ENCODE measurements around the gene RCBTB2. TPM values are rescaled to one million over a fixed set of nuclear protein-coding genes. Genes with fewer than 3 reads are reported as not detected.

Gene RCBTB2
- total and polyA plus RNA-seq, 2 donors (not counting 3 experiments of a cell fraction or from before 2014, with no cell fraction given), result 10.7 to 12.6 TPM

DNA sequence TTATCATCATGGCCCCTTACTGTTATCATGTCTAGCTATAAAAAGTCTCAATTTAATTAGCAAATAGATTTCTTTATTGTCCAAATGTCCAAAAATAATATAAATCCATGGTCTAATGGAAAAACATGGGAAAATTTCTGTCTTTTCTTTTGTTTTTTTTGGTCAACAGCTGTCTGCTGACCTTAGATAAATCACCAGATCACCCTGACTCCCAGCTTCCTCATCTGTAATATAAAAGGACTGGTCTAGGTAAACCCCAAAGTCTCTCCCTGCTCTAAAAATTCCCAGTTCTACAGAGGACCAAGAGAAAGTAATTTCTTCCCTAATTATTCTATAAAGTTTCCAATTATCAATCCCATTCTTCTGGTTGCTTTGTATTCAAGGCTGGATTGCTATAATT is 30.7 kb upstream of the RCBTB2 start:
- Histone ChIP-seq H3K4me2 (ENCODE audit: insufficient read depth, low read length) (peak overlapping the region; percentile 9), H2AFZ (ENCODE audit: low read depth, low read length) (no peak overlapping the region), H3K27me3 (ENCODE audit: control insufficient read depth in 2 of 2, insufficient read depth in 2 of 2, low read length in 2 of 2) (no peaks in the 10 kb centered on the region), H3K27ac (ENCODE audit: insufficient read depth, low read depth, low read length) (no peak overlapping the region), H4K20me1 (replicated peaks; ENCODE audit: control insufficient read depth, extremely low read depth, insufficient read depth, low read length) (no peaks in the 10 kb centered on the region), H3K9me3 (replicated peaks; ENCODE audit: control insufficient read depth, insufficient read depth, low read length) (no peaks in the 10 kb centered on the region), H3K4me3 (replicated peaks in 1 of 3; ENCODE audit: insufficient read depth in 1 of 3, low read depth in 1 of 3, low read length in 3 of 3) (no peak overlapping the region), H3K36me3 (ENCODE audit: control insufficient read depth in 2 of 2, extremely low read depth in 1 of 2, insufficient read depth in 2 of 2, low read length in 2 of 2) (no peaks in the 10 kb centered on the region), H3K79me2 (ENCODE audit: control insufficient read depth, insufficient read depth, low read length) (no peaks in the 10 kb centered on the region), H3K4me1 (ENCODE audit: control insufficient read depth, extremely low read depth, insufficient read depth, low read length) (peaks cover 9% of the 10 kb centered on the region), H3K9ac (replicated peaks; ENCODE audit: extremely low read depth, insufficient read depth, low read length) (no peak overlapping the region), H3K9me1 (replicated peaks; ENCODE audit: control insufficient read depth, extremely low read depth, insufficient read depth, low read length) (no peaks in the 10 kb centered on the region)
- dilution Hi-C loops (cut with MboI; ENCODE audit: extremely low pct_ligation_motif_present, low sequenced_read_pairs), result no loop called here
- no TSS peak for BruUV-seq (replicated peaks)
- TF ChIP-seq FOS (IDR thresholded peaks at IDR 0.05; ENCODE audit: borderline replicate concordance, insufficient read depth, low read length), result no peak
- TF ChIP-seq, protein P1, sequence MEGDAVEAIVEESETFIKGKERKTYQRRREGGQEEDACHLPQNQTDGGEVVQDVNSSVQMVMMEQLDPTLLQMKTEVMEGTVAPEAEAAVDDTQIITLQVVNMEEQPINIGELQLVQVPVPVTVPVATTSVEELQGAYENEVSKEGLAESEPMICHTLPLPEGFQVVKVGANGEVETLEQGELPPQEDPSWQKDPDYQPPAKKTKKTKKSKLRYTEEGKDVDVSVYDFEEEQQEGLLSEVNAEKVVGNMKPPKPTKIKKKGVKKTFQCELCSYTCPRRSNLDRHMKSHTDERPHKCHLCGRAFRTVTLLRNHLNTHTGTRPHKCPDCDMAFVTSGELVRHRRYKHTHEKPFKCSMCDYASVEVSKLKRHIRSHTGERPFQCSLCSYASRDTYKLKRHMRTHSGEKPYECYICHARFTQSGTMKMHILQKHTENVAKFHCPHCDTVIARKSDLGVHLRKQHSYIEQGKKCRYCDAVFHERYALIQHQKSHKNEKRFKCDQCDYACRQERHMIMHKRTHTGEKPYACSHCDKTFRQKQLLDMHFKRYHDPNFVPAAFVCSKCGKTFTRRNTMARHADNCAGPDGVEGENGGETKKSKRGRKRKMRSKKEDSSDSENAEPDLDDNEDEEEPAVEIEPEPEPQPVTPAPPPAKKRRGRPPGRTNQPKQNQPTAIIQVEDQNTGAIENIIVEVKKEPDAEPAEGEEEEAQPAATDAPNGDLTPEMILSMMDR (IDR thresholded peaks at IDR 0.05; ENCODE audit: extremely low read depth in 1 of 2, insufficient read depth in 1 of 2, low read depth in 1 of 2, low read length in 2 of 2), result no peak
- no peak for TF ChIP-seq EZH2 (IDR thresholded peaks at IDR 0.05; ENCODE audit: borderline replicate concordance, low read depth, low read length, severe bottlenecking)
- TF ChIP-seq GATA2 (IDR thresholded peaks at IDR 0.05; ENCODE audit: insufficient read depth, insufficient read length, low read depth, low read length), result no peak
- TF ChIP-seq MYC (IDR thresholded peaks at IDR 0.05; ENCODE audit: low read depth, low read length), result no peak
- TF ChIP-seq, protein P2, sequence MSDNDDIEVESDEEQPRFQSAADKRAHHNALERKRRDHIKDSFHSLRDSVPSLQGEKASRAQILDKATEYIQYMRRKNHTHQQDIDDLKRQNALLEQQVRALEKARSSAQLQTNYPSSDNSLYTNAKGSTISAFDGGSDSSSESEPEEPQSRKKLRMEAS (IDR thresholded peaks at IDR 0.05; ENCODE audit: insufficient read depth, insufficient read length), result no peak
- no peak for TF ChIP-seq POLR2AphosphoS5 (IDR thresholded peaks at IDR 0.05; ENCODE audit: insufficient read depth, low read depth, low read length)
- no peak for TF ChIP-seq POLR2A (IDR thresholded peaks at IDR 0.05; ENCODE audit: low read depth, low read length)
- no peak for TF ChIP-seq JUN (IDR thresholded peaks at IDR 0.05; ENCODE audit: borderline replicate concordance, insufficient read depth, insufficient read length, low read depth)
- intact Hi-C loops (cut with micrococcal nuclease), result no loop called here
- ChIA-PET CTCF (interaction anchor here (0.9 to 2.3 kb wide), 6 partner anchors 16 to 230 kb away, joined by 3 to 12 read pairs (median 3); no protein-coding TSS in a partner anchor), POLR2A (interaction anchor here (1.0 kb wide), 1 partner anchor 31 kb away, joined by 3 read pairs; the partner anchor contains the start of gene RCBTB2)
- no peak for FAIRE-seq
- DNase-seq (ENCODE audit: low read depth, low spot score), result peak; percentile 57

All from endothelial cell of umbilical vein (primary cell).